HT-29 (cell line): Measurements from ENCODE around the gene TNRC6A. TPM values are rescaled to one million over a fixed set of nuclear protein-coding genes. Genes with fewer than 3 reads are reported as not detected.
"Not testable (repeated sequence)": the region's sequence is repeated elsewhere in the genome, so short reads cannot be mapped to it uniquely, and the experiment has no call there.

Experiments
- DNase-seq: peaks from one replicate; pipeline ENCODE4 v3.0.0-alpha.2; 2015; ENCODE audit warnings: low spot score
- total RNA-seq: library from RNA; depleted of rRNA; stranded (reverse); fragments of >200 nt; shearing (Covaris generic); gene quantifications from 2 replicates; pipeline ENCODE4 v1.2.3, GENCODE V29; 2014

The TNRC6A gene
- total RNA-seq, 1 experiment from 2014 or later, result 11.6 TPM

GRCh38 chr16:24815021-24815420 lies 85.6 kb downstream of the TNRC6A start:
- DNase-seq, result no peak

GRCh38 chr16:24816688-24817087 lies 87.2 kb downstream of the TNRC6A start:
- no peak for DNase-seq

GRCh38 chr16:24819462-24820040 lies 90.1 kb downstream of the TNRC6A start:
- no peak for DNase-seq

GRCh38 chr16:24820522-24820921 lies 91.1 kb downstream of the TNRC6A start:
- DNase-seq, result no peak

GRCh38 chr16:24821129-24821528 lies 91.7 kb downstream of the TNRC6A start:
- no peak for DNase-seq

- DNase-seq, result no peak
These were observed 93.1 kb downstream of the TNRC6A start for GRCh38 chr16:24822542-24822941.

- DNase-seq, result no peak
These were observed 93.5 kb downstream of the TNRC6A start for GRCh38 chr16:24822974-24823373.

GRCh38 chr16:24825696-24826095 lies 96.2 kb downstream of the TNRC6A start:
- DNase-seq, result no peak

GRCh38 chr16:24826096-24826690 lies 96.7 kb downstream of the TNRC6A start:
- no peak for DNase-seq

- no peak for DNase-seq
These were observed 97.5 kb downstream of the TNRC6A start for GRCh38 chr16:24826817-24827566.

GRCh38 chr16:24829153-24829552 lies 99.7 kb downstream of the TNRC6A start:
- DNase-seq, result no peak

GRCh38 chr16:24833352-24833751 lies 103.9 kb downstream of the TNRC6A start:
- DNase-seq, result no peak

- DNase-seq, result peak; percentile 71
These were observed 105.2 kb downstream of the TNRC6A start for GRCh38 chr16:24834459-24835335.

GRCh38 chr16:24836836-24837235 lies 107.4 kb downstream of the TNRC6A start:
- no peak for DNase-seq

GRCh38 chr16:24837969-24838368 lies 108.5 kb downstream of the TNRC6A start:
- no peak for DNase-seq

- peak; percentile 12 for DNase-seq
These were observed 109.3 kb downstream of the TNRC6A start for GRCh38 chr16:24838554-24839266.

GRCh38 chr16:24839347-24839972 lies 110.0 kb downstream of the TNRC6A start:
- peak; percentile 19 for DNase-seq

GRCh38 chr16:24841291-24841690 lies 111.8 kb downstream of the TNRC6A start:
- DNase-seq, result no peak

- DNase-seq, result peak; percentile 77
These were observed 114.9 kb downstream of the TNRC6A start for GRCh38 chr16:24844101-24845030.

- not testable (repeated sequence) for DNase-seq
These were observed 115.5 kb downstream of the TNRC6A start for GRCh38 chr16:24845031-24845365.
